Lower lobe of right lung (tissue), 2 donors: Measurements from ENCODE around the gene NPIPB2. TPM values are rescaled to one million over a fixed set of nuclear protein-coding genes. Genes with fewer than 3 reads are reported as not detected.

Source experiments
- ATAC-seq, 2 donors: fragments of 200-7000 bp; cut with Tn5 transposase; one replicate each; pipeline ENCODE4 v1.9.1; 2020 to 2022; ENCODE audit warnings: mild to moderate bottlenecking in 2 of 2, moderate library complexity in 2 of 2
- DNase-seq: peaks from one replicate; pipeline ENCODE4 v3.0.0-alpha.2; 2020
- H3K27ac ChIP-seq: fragments of 200-600 bp; one replicate; pipeline ENCODE4 v1.8.0; 2022
- H3K27me3 ChIP-seq: fragments of 200-600 bp; one replicate; pipeline ENCODE4 v1.8.0; 2022; ENCODE audit warnings: low read depth
- H3K36me3 ChIP-seq: fragments of 200-600 bp; one replicate; pipeline ENCODE4 v1.8.0; 2022; ENCODE audit warnings: mild to moderate bottlenecking
- H3K4me1 ChIP-seq: fragments of 200-600 bp; one replicate; pipeline ENCODE4 v1.8.0; 2022
- H3K4me3 ChIP-seq: fragments of 200-600 bp; one replicate; pipeline ENCODE4 v1.8.0; 2022; ENCODE audit warnings: mild to moderate bottlenecking
- H3K9me3 ChIP-seq: fragments of 200-600 bp; one replicate; pipeline ENCODE4 v1.8.0; 2022
- CTCF ChIP-seq: fragments of 200-600 bp; IDR thresholded peaks from one replicate; pipeline ENCODE4 v1.8.0; 2022; ENCODE audit warnings: antibody characterized with exemption, mild to moderate bottlenecking
- intact Hi-C: fragments of 100-400 bp; cut with DNase I; formaldehyde crosslinking; loops from one replicate; pipeline ENCODE4 v1.11.0; 2022
- total RNA-seq: library from RNA; stranded (reverse); fragmentation: NEBNext Ultra II Directional; extraction: Animal tissue kit (Norgen Biotek cat#: 25700); gene quantifications from one replicate; pipeline ENCODE4 v1.2.1, GENCODE V29; 2021
- donor health status: DM: no; HTN: yes; CAD: no; lungs with severe emphysema.

The NPIPB2 gene
- total RNA-seq, 1 donor from 2014 or later = 5.6 TPM

DNA sequence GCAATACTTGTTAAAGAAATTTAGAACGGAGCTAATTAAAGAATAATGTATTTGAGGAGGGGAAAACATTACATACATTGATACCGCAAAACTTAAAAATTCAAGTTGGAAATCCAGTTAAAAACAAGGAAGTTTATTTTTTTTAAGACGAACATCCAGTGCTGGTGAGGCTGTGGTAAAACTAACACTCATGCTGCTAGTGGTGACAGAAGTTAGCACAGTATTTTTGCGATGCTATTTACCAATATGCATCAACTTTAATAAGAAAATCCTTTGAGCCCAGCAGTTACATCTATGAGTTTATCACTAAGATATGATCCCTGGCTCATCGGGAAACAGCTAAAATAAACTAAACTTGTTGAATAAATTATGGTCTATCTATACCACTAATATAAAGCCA, 57.8 kb downstream of the NPIPB2 start:
- ATAC-seq = no peak
- no peaks in the 10 kb centered on the region for H3K4me1 ChIP-seq
- no peaks in the 10 kb centered on the region for H3K9me3 ChIP-seq
- H3K36me3 ChIP-seq = peaks cover 100% of the 10 kb centered on the region
- intact Hi-C loops = no loop called here
- TF ChIP-seq CTCF = no peak
- no peak overlapping the region for H3K27ac ChIP-seq
- H3K4me3 ChIP-seq = no peak overlapping the region
- H3K27me3 ChIP-seq = no peaks in the 10 kb centered on the region
- DNase-seq = no peak

- Histone ChIP-seq H3K27me3 (no peaks in the 10 kb centered on the region), H3K4me3 (no peak overlapping the region), H3K36me3 (peaks cover 100% of the 10 kb centered on the region), H3K4me1 (no peaks in the 10 kb centered on the region), H3K27ac (no peak overlapping the region), H3K9me3 (no peaks in the 10 kb centered on the region)
- ATAC-seq (peak; percentile 40 to 58), DNase-seq (no peak)
- TF ChIP-seq CTCF = no peak
- intact Hi-C loops = no loop called here
Observed at GRCh38 chr16:11880007-11880406, 61.8 kb downstream of the NPIPB2 start.

DNA sequence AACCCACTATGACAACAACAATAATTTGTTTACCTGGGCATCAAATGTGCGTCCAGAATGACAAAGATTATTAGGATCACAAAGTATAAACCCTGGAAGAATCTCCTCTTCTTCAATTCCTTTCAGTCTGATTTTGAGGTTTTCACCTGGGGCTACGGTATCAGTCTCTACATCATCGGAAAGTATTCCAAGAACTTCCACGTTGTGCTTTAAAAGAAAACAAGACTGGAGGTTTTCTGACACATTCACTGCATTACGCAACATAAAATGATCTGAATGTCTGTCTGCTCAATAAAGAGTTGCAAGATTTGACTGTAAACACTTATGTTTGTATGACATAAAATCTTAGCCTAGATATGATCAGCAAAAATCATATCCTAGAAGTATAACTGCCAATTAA, 64.5 kb downstream of the NPIPB2 start:
- no peak for ATAC-seq
- no peaks in the 10 kb centered on the region for H3K9me3 ChIP-seq
- no peak overlapping the region for H3K27ac ChIP-seq
- no peaks in the 10 kb centered on the region for H3K27me3 ChIP-seq
- H3K4me3 ChIP-seq = no peak overlapping the region
- intact Hi-C loops = no loop called here
- no peak for DNase-seq
- TF ChIP-seq CTCF = no peak
- H3K4me1 ChIP-seq = no peaks in the 10 kb centered on the region
- H3K36me3 ChIP-seq = peaks cover 100% of the 10 kb centered on the region

Other genes with a start within 250 kb of the NPIPB2 start
- gene TXNDC11, start 199.2 kb downstream of the NPIPB2 start, total RNA-seq = 88.2 TPM
- gene ZC3H7A, start 144.8 kb downstream of the NPIPB2 start, total RNA-seq = 66.3 TPM
- gene RSL1D1, start 90.5 kb downstream of the NPIPB2 start, total RNA-seq = 133 TPM
- 107 TPM for gene GSPT1, start 26.1 kb downstream of the NPIPB2 start, total RNA-seq
- gene TNFRSF17, start 23.2 kb upstream of the NPIPB2 start, total RNA-seq = 1.4 TPM
- 48.6 TPM for gene SNX29, start 34.7 kb upstream of the NPIPB2 start, total RNA-seq